ENCODE data around the gene EIF4A3. TPM values are rescaled to one million over a fixed set of nuclear protein-coding genes. Genes with fewer than 3 reads are reported as not detected.

Gene EIF4A3
- polyA plus RNA-seq, 1 donor (not counting 4 experiments of a cell fraction or from before 2014, with no cell fraction given): 143 TPM

DNA sequence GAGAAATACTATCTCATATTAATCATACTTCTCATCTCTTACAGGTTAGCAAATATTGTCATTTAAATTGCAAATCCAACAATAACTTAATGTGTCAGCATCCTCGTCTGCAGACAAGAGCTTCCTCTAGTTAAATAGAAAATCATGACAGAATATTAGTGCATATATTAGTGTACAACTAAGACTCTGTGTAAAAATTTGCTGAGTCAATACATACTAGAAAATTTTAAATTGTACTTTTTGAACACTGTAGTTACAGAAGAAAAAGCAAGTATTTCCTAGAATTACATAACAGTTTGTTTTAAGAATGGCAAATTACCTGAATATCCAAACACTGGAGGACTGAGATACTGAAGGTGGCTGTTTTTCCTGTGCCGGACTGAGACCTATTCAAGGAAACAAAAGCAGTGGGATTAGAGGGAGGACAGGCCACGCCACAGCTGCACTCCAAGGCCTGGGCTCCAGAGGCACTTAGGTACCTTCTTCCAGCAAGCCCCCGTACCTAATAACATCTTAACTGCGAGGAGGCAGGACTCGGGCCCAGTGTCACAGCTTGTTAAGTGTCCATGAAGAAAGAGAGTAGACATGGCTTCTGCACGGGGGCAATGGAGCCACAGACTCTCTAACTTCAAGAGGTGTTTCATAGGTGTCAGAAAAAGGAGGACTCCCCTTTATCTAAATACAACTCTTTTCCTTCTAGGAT is 5.3 kb downstream of the EIF4A3 start:
- no peak for DNase-seq (ENCODE audit: low read depth, low spot score)
- Histone ChIP-seq H3K27ac (ENCODE audit: control insufficient read depth, insufficient read depth, low read length) (no peak overlapping the region), H3K4me2 (ENCODE audit: control insufficient read depth, extremely low read depth, insufficient read depth, low read depth, low read length) (no peak overlapping the region), H2AFZ (ENCODE audit: control insufficient read depth, low read length) (no peak overlapping the region), H3K4me1 (ENCODE audit: control insufficient read depth, extremely low read depth, insufficient read depth, low read length) (peaks cover 16% of the 10 kb centered on the region), H3K79me2 (ENCODE audit: control insufficient read depth, insufficient read depth, low read length) (peaks cover 45% of the 10 kb centered on the region), H3K4me3 (ENCODE audit: control insufficient read depth in 2 of 3, extremely low read depth in 1 of 3, insufficient read depth in 2 of 3, low read depth in 1 of 3, low read length in 3 of 3) (no peak overlapping the region), H4K20me1 (ENCODE audit: control insufficient read depth, extremely low read depth, insufficient read depth, low read length) (peaks cover 16% of the 10 kb centered on the region), H3K9me1 (ENCODE audit: control insufficient read depth, extremely low read depth, insufficient read depth, low read length) (no peaks in the 10 kb centered on the region), H3K9me3 (ENCODE audit: control insufficient read depth, low read depth, low read length) (no peaks in the 10 kb centered on the region), H3K9ac (ENCODE audit: control insufficient read depth, extremely low read depth, insufficient read depth, low read length) (no peak overlapping the region), H3K36me3 (ENCODE audit: control insufficient read depth in 2 of 2, extremely low read depth in 1 of 2, insufficient read depth in 2 of 2, low read length in 2 of 2) (peaks cover 40 to 49% of the 10 kb centered on the region in 2 experiments), H3K27me3 (ENCODE audit: control insufficient read depth, extremely low read depth, insufficient read depth, low read length) (no peaks in the 10 kb centered on the region)
- dilution Hi-C loops (cut with MboI; ENCODE audit: extremely low pct_ligation_motif_present, low sequenced_read_pairs): no loop called here
- TF ChIP-seq CTCF (optimal IDR thresholded peaks at IDR 0.05 in 1 of 3, IDR thresholded peaks at IDR 0.05 in 1 of 3, conservative IDR thresholded peaks at IDR 0.05 in 1 of 3; ENCODE audit: extremely low read depth in 1 of 3, insufficient read depth in 2 of 3, low read length in 3 of 3): no peak
- TF ChIP-seq EZH2 (IDR thresholded peaks at IDR 0.05; ENCODE audit: low read length): no peak
- no peak for FAIRE-seq

GRCh38 chr17:80138856-80139426 is 8.0 kb downstream of the EIF4A3 start:
- DNase-seq (ENCODE audit: low read depth, low spot score) (no peak), FAIRE-seq (no peak)
- dilution Hi-C loops (cut with MboI; ENCODE audit: extremely low pct_ligation_motif_present, low sequenced_read_pairs): no loop called here
- Histone ChIP-seq H3K27me3 (ENCODE audit: control insufficient read depth, extremely low read depth, insufficient read depth, low read length) (no peaks in the 10 kb centered on the region), H4K20me1 (ENCODE audit: control insufficient read depth, extremely low read depth, insufficient read depth, low read length) (no peaks in the 10 kb centered on the region), H3K4me3 (ENCODE audit: control insufficient read depth in 2 of 3, extremely low read depth in 1 of 3, insufficient read depth in 2 of 3, low read depth in 1 of 3, low read length in 3 of 3) (no peak overlapping the region), H3K36me3 (ENCODE audit: control insufficient read depth in 2 of 2, extremely low read depth in 1 of 2, insufficient read depth in 2 of 2, low read length in 2 of 2) (peaks cover 41 to 54% of the 10 kb centered on the region in 2 experiments), H3K79me2 (ENCODE audit: control insufficient read depth, insufficient read depth, low read length) (peaks cover 18% of the 10 kb centered on the region), H3K9me1 (ENCODE audit: control insufficient read depth, extremely low read depth, insufficient read depth, low read length) (no peaks in the 10 kb centered on the region), H3K4me2 (ENCODE audit: control insufficient read depth, extremely low read depth, insufficient read depth, low read depth, low read length) (no peak overlapping the region), H2AFZ (ENCODE audit: control insufficient read depth, low read length) (no peak overlapping the region), H3K9me3 (ENCODE audit: control insufficient read depth, low read depth, low read length) (no peaks in the 10 kb centered on the region), H3K4me1 (ENCODE audit: control insufficient read depth, extremely low read depth, insufficient read depth, low read length) (no peaks in the 10 kb centered on the region), H3K9ac (ENCODE audit: control insufficient read depth, extremely low read depth, insufficient read depth, low read length) (no peak overlapping the region), H3K27ac (ENCODE audit: control insufficient read depth, insufficient read depth, low read length) (no peak overlapping the region)
- TF ChIP-seq EZH2 (IDR thresholded peaks at IDR 0.05; ENCODE audit: low read length): no peak
- TF ChIP-seq CTCF (optimal IDR thresholded peaks at IDR 0.05 in 1 of 3, IDR thresholded peaks at IDR 0.05 in 1 of 3, conservative IDR thresholded peaks at IDR 0.05 in 1 of 3; ENCODE audit: extremely low read depth in 1 of 3, insufficient read depth in 2 of 3, low read length in 3 of 3): no peak

All from keratinocyte (primary cell).